Thyroid gland (tissue), 4 donors: ENCODE data around the gene KRTAP19-7.

Experiments
- CTCF ChIP-seq, 6 experiments: fragments of 200-600 bp in 3 of 6; fragments of 450-650 bp in 3 of 6; sonication (generic) in 3 of 6; IDR thresholded peaks; one replicate each; pipeline ENCODE4 v1.5.1; 2016 to 2019; ENCODE audit warnings: antibody characterized with exemption in 6 of 6, mild to moderate bottlenecking in 2 of 6, inconsistent platforms in 1 of 6, moderate library complexity in 1 of 6
- POLR2A ChIP-seq, 2 donors: fragments of 450-650 bp; IDR thresholded peaks; one replicate each; pipeline ENCODE4 v1.6.1; 2017; ENCODE audit warnings: antibody characterized with exemption in 2 of 2, mild to moderate bottlenecking in 2 of 2, moderate library complexity in 1 of 2

DNA sequence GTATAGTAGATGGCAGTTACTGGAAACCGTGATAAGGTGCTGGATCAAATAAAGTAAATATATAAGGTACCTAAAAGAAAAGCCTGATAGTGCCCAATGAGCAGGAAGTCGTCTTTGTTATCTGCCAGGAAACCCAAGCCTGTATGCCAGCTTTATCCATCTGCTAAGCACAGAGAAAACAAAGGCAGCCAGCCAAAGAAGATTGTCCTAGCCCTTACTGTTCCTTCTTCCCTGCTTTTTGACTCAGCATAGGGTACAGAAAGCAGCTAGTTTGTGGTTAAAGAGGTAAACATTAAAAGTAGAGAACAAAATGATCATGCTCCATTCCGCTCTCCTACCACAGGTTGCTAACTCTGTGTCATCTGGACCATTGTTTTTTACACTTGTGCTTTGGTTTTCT is 19.0 kb upstream of the KRTAP19-7 start:
- no peak for TF ChIP-seq CTCF (IDR thresholded peaks at IDR 0.05)
- no peak for TF ChIP-seq POLR2A (IDR thresholded peaks at IDR 0.05)
